ENCODE measurements around the gene MAPK9. TPM values are rescaled to one million over a fixed set of nuclear protein-coding genes. Genes with fewer than 3 reads are reported as not detected.

The MAPK9 gene
- total RNA-seq, 1 experiment from 2014 or later: 38.6 TPM

- Mint-ChIP-seq H3K27ac (no peak overlapping the region; a peak in 1 of 7 replicates), H3K9me3 (no peaks in the 10 kb centered on the region), H3K36me3 (ENCODE audit: insufficient read depth in 1 of 3, low read depth in 3 of 3) (peaks cover 58 to 71% (median 67%) of the 10 kb centered on the region in 3 experiments), H3K4me1 (peaks cover 0 to 4% of the 10 kb centered on the region in 2 experiments; a peak in 1 of 4 replicates), H3K27me3 (ENCODE audit: low read depth) (no peaks in the 10 kb centered on the region), H3K4me3 (no peak overlapping the region)
- H3T11ph ChIP-seq (ENCODE audit: low read length): no peak overlapping the region
- H2BK20ac ChIP-seq (ENCODE audit: low read depth, low read length, poor library complexity, severe bottlenecking): no peak overlapping the region
- no peak overlapping the region for H2BK5ac ChIP-seq (ENCODE audit: insufficient read length, low read length)
- H3K23me2 ChIP-seq (ENCODE audit: insufficient read length, low read depth, low read length, poor library complexity, severe bottlenecking): no peaks in the 10 kb centered on the region
- peaks cover 3% of the 10 kb centered on the region for H4K20me1 ChIP-seq (ENCODE audit: control insufficient read depth, insufficient read depth, insufficient read length)
- no peak for DNase-seq
- H3K56ac ChIP-seq (ENCODE audit: insufficient read length, low read depth, low read length): no peak overlapping the region
- no peak overlapping the region for H3K18ac ChIP-seq (ENCODE audit: insufficient read length, low read depth, low read length)
- H3K79me1 ChIP-seq (ENCODE audit: insufficient read depth, low read depth, low read length, poor library complexity, severe bottlenecking): no peaks in the 10 kb centered on the region
- no peak overlapping the region for H4K8ac ChIP-seq (replicated peaks; ENCODE audit: insufficient read length, low read depth, low read length)
- no peak for TF ChIP-seq CTCF (conservative IDR thresholded peaks at IDR 0.05)
- H3K27ac ChIP-seq (ENCODE audit: insufficient read length, low read depth, low read length): no peak overlapping the region
- no peaks in the 10 kb centered on the region for H3K9me3 ChIP-seq (ENCODE audit: control insufficient read depth, low read depth, low read length)
- no peak overlapping the region for H3K9ac ChIP-seq (ENCODE audit: extremely low read depth, insufficient read length, low read length)
- no peak overlapping the region for H2BK120ac ChIP-seq (ENCODE audit: low read depth, low read length, poor library complexity, severe bottlenecking)
- no peak overlapping the region for H4K5ac ChIP-seq (ENCODE audit: insufficient read length, low read depth, low read length)
- no peak overlapping the region for H3K14ac ChIP-seq (ENCODE audit: insufficient read depth, low read length)
- H4K91ac ChIP-seq (ENCODE audit: insufficient read length, low read depth, low read length): no peak overlapping the region
- H3K4me2 ChIP-seq (ENCODE audit: insufficient read depth, insufficient read length, low read length): no peak overlapping the region
- no peak overlapping the region for H2BK15ac ChIP-seq (ENCODE audit: low read depth, low read length)
- no peak overlapping the region for H3K4ac ChIP-seq (ENCODE audit: low read depth, low read length)
- whole genome bisulfite sequencing (ENCODE audit: extremely low coverage, insufficient read length, low lambda C conversion rate): no CpG with 5 or more reads among the region's 17 CpGs
- no peak overlapping the region for H2BK12ac ChIP-seq (ENCODE audit: insufficient read length, low read depth, low read length)
- no peaks in the 10 kb centered on the region for H3K27me3 ChIP-seq (ENCODE audit: insufficient read depth, low read length)
- H3K23ac ChIP-seq (ENCODE audit: insufficient read length, low read depth, low read length): no peak overlapping the region
- H2AK5ac ChIP-seq (ENCODE audit: insufficient read length, low read length): no peak overlapping the region
- no peaks in the 10 kb centered on the region for H3K4me1 ChIP-seq (ENCODE audit: insufficient read depth, low read length)
- H2AFZ ChIP-seq (ENCODE audit: low read length): no peak overlapping the region
- no peaks in the 10 kb centered on the region for H3K79me2 ChIP-seq (ENCODE audit: insufficient read depth, low read length)
Observed at GRCh38 chr5:180303226-180304015, 11.5 kb upstream of the MAPK9 start.

Measured in H9 (cell line).